ENCODE results near the gene DHRS3. TPM values are rescaled to one million over a fixed set of nuclear protein-coding genes. Genes with fewer than 3 reads are reported as not detected.

Gene DHRS3
- total RNA-seq, 1 experiment from 2014 or later = 54.5 TPM

DNA sequence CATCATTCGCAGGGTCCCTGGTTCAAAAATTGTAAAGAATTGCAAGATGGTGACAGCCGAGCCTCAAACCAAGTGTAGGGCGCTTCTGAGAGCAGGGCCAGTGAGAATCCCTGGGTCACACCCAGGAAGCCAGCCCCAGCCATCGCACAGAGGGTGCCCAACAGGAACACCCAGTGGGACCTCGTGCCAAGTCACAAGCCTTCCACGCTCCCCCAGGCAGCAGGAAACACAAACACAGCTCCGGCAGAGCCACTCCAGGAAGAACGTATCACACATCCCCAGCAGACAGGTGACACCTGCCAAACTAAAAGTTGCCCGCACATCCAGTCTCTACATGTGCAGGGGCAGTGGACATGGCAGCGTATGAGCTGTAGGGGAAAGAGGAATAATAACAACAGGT lies 20.2 kb downstream of the DHRS3 start:
- peaks cover 13% of the 10 kb centered on the region for H3K23me2 ChIP-seq (ENCODE audit: insufficient read length, low read depth, low read length, poor library complexity, severe bottlenecking)
- no peaks in the 10 kb centered on the region for H4K20me1 ChIP-seq (ENCODE audit: control insufficient read depth, insufficient read depth, insufficient read length)
- no peak overlapping the region for H2AFZ ChIP-seq (ENCODE audit: low read length)
- H3K18ac ChIP-seq (ENCODE audit: insufficient read length, low read depth, low read length) = no peak overlapping the region
- no peak overlapping the region for H2BK5ac ChIP-seq (ENCODE audit: insufficient read length, low read length)
- DNase-seq = no peak
- no peak overlapping the region for H2BK120ac ChIP-seq (ENCODE audit: low read depth, low read length, poor library complexity, severe bottlenecking)
- peaks cover 63 to 69% of the 10 kb centered on the region in 2 experiments for H3K4me1 Mint-ChIP-seq
- TF ChIP-seq CTCF (conservative IDR thresholded peaks at IDR 0.05) = no peak
- H2BK20ac ChIP-seq (ENCODE audit: low read depth, low read length, poor library complexity, severe bottlenecking) = no peak overlapping the region
- no peak overlapping the region for H4K91ac ChIP-seq (ENCODE audit: insufficient read length, low read depth, low read length)
- no peak overlapping the region for H3K4me3 Mint-ChIP-seq
- H3K9ac ChIP-seq (ENCODE audit: extremely low read depth, insufficient read length, low read length) = no peak overlapping the region
- H3K27me3 ChIP-seq (ENCODE audit: insufficient read depth, low read length) = no peaks in the 10 kb centered on the region; the same call in 1 of the 2 replicates
- no peak overlapping the region for H2BK12ac ChIP-seq (ENCODE audit: insufficient read length, low read depth, low read length)
- no peak overlapping the region for H3K14ac ChIP-seq (ENCODE audit: insufficient read depth, low read length)
- no peaks in the 10 kb centered on the region for H3K9me3 ChIP-seq (ENCODE audit: control insufficient read depth, low read depth, low read length)
- no peak overlapping the region for H3K56ac ChIP-seq (ENCODE audit: insufficient read length, low read depth, low read length)
- no peak overlapping the region for H4K5ac ChIP-seq (ENCODE audit: insufficient read length, low read depth, low read length)
- H3K9me3 Mint-ChIP-seq = no peaks in the 10 kb centered on the region; a peak in 1 of 5 replicates
- H4K8ac ChIP-seq (replicated peaks; ENCODE audit: insufficient read length, low read depth, low read length) = no peak overlapping the region
- no peak overlapping the region for H3K23ac ChIP-seq (ENCODE audit: insufficient read length, low read depth, low read length)
- H3K36me3 Mint-ChIP-seq (ENCODE audit: insufficient read depth in 1 of 3, low read depth in 3 of 3) = peaks cover 0 to 24% (median 2%) of the 10 kb centered on the region in 3 experiments; a peak in 3 of 7 replicates
- H2AK5ac ChIP-seq (ENCODE audit: insufficient read length, low read length) = no peak overlapping the region
- H3K4me1 ChIP-seq (ENCODE audit: insufficient read depth, low read length) = peaks cover 6% of the 10 kb centered on the region; the same call in 1 of the 2 replicates
- WGBS (ENCODE audit: extremely low coverage, insufficient read length, low lambda C conversion rate) = no CpG with 5 or more reads among the region's 10 CpGs
- H3T11ph ChIP-seq (ENCODE audit: low read length) = no peak overlapping the region
- no peaks in the 10 kb centered on the region for H3K79me1 ChIP-seq (ENCODE audit: insufficient read depth, low read depth, low read length, poor library complexity, severe bottlenecking)
- peaks cover 26% of the 10 kb centered on the region for H3K27me3 Mint-ChIP-seq (ENCODE audit: low read depth)
- no peak overlapping the region for H3K4ac ChIP-seq (ENCODE audit: low read depth, low read length)
- H2BK15ac ChIP-seq (ENCODE audit: low read depth, low read length) = no peak overlapping the region
- H3K27ac Mint-ChIP-seq = no peak overlapping the region
- H3K27ac ChIP-seq (ENCODE audit: insufficient read length, low read depth, low read length) = no peak overlapping the region
- H3K4me2 ChIP-seq (ENCODE audit: insufficient read depth, insufficient read length, low read length) = no peak overlapping the region
- no peaks in the 10 kb centered on the region for H3K79me2 ChIP-seq (ENCODE audit: insufficient read depth, low read length)

Data from H9 (cell line).